Measurements from ENCODE around the gene MYBPHL.
A peak's percentile ranks its signal among the peaks of the same experiment; 100 is the strongest.

The MYBPHL gene

GRCh38 chr1:109263234-109263596, 43.6 kb downstream of the MYBPHL start:
- no peak for DNase-seq

DNA sequence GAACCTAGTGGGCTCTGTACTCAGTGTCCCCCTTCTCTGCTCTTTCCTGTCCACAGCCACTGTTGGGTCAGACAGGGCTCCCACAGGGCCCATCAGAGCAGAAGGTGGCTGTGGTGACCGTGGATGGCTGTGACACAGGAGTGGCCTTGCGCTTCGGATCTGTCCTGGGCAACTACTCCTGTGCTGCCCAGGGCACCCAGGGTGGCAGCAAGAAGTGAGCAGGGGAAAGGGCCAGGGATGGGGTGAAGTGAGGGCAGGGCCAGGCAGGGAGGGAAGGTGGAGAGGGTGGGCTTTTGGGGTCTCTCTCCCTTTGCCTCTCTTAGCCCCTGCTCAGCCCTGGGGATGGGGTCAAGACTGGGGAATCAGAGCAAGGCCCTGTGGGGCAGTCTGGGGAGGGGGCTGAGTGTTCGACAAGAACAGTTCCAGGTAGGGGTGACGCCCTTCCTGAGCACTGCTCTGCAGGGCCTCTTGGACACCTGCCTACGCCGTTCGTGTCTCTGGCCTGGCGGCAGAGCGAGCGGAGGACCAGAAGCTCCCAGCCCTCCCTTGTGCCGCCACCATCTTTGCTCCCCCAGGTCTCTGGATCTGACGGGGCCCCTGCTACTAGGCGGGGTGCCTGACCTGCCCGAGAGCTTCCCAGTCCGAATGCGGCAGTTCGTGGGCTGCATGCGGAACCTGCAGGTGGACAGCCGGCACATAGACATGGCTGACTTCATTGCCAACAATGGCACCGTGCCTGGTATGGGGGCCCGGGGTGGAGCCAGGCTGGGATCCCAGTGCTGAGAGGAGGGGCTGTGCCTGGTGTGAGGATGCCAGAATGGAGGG, 44.4 kb downstream of the MYBPHL start:
- no peak for DNase-seq

DNA sequence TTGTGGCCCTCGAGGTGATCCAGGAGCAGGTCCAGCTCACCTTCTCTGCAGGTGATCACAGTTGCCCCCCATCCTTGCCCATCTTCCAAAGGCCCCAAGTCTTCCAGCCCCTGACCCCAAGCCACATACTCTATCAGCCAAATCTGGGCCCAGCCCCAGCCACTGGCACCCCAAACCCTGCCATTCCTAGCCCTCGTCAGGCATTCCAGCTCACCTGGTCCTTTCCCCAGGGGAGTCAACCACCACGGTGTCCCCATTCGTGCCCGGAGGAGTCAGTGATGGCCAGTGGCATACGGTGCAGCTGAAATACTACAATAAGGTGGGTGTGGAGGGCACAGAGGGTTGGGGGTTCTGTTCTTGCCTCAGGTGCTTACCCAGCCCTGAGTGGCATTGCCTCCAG, 45.2 kb downstream of the MYBPHL start:
- no peak for DNase-seq

DNA sequence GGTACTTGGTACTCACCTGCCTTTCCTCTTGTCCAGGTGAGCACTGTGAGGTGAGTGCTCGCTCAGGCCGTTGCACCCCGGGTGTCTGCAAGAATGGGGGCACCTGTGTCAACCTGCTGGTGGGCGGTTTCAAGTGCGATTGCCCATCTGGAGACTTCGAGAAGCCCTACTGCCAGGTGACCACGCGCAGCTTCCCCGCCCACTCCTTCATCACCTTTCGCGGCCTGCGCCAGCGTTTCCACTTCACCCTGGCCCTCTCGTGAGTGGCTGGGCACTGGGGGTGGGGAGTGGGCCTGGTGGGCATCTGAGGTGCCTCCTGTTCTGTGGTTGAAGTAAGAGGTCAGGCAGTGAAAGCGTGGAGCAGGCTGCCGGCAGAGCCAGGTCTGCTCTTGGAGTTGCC, 45.8 kb downstream of the MYBPHL start:
- DNase-seq, result no peak

DNA sequence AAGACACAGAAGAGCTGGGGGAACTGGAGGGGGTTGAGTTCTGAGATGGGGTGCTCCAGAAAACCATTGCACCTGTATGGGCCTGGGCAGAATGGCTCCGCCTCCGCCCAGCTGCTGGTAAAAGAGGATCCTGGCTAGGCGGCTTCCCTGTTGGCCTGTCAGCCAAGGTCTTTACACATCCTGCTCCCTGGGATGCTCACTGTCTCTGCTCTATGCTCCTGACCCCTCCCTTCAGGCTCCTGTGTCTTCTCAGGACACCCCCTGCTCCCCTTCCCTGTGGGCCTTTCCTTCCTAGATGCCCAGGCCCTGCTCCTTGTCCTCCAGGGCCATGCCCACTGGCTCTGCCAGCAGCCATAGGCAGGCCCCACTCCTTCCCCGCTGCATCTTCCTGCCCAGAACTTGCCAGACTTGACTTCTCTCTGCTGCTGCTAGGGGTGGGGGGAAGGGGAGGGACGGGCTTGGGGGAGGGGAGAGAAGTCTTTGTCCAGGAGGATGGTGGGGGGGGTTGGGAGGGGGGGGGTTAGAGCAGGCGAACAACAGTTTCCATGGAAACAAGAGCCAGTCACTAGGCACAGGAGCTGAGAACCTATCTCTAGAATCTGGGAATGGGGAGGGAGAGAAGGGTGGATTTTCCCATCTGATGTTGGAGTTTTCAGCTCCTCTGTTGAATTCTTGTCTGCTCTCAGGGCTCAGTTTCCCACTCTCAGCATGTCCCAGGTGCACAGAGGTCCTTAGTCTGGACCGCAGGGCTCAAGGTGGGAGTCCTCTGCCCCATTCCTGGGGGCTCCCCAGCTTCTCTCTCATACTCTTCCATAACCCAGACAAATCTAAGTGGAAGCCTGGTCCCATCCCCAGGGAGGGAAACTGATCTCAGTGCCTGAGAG, 46.9 kb downstream of the MYBPHL start:
- no peak for DNase-seq

DNA sequence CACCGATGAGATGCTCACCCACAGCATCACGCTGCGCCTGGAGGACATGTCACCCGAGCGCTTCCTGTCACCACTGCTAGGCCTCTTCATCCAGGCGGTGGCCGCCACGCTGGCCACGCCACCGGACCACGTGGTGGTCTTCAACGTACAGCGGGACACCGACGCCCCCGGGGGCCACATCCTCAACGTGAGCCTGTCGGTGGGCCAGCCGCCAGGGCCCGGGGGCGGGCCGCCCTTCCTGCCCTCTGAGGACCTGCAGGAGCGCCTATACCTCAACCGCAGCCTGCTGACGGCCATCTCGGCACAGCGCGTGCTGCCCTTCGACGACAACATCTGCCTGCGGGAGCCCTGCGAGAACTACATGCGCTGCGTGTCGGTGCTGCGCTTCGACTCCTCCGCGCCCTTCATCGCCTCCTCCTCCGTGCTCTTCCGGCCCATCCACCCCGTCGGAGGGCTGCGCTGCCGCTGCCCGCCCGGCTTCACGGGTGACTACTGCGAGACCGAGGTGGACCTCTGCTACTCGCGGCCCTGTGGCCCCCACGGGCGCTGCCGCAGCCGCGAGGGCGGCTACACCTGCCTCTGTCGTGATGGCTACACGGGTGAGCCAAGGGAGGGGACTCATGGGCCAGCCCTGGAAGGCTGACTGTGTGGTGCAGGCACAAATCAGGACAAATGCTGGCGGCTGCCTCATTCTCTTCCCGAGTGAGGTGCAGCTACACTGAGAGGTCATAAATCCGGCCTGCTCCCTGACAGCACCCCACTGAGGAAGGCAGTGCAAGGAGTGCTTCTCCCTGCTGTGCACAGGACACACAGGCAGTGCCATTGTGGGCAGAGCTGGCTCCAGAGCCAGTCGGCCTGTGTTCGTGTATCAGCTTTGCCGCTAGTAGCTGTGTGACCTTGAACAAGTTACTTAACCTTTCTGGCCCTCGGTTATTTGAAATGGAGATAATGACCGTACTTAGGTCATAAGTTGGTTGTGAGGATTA, 48.0 kb downstream of the MYBPHL start:
- no peak for DNase-seq

DNA sequence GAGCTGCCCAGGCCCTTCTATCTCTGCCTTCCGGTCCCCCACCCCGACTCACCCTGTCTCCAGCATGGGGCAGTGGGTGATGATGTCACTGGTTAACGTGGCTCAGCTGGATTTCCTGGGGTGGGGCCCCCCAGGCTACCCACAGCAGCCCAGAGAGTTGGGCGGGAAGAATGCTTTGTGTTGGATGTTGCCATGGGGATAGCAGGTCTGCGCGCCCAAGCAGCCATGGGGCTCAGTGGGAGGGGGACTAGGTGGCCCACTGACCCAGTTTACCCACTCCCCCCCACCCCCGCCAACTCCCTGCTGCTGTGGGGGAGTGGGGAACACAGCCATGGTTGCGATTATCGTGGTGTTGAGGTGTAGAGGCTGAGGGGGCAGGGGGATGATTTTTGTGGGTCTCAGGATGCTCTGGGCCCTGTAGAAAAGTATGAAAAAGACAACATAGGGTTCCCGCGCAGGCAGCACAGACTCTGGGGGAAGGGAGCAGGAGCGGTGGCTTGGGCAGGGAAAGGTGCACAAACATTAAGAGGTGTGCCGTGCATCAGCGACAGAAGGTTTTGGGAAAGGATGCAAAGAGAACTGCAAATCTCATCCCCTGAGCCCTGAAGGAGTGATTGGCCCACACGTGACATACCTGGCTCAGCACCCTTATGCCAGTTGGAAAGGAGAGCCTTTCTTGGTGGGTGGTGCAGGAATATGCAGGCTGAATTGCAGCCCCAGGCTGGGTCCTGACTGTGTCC, 49.0 kb downstream of the MYBPHL start:
- no peak for DNase-seq

- DNase-seq, result no peak
Observed at GRCh38 chr1:109256971-109257681, 49.7 kb downstream of the MYBPHL start.

DNA sequence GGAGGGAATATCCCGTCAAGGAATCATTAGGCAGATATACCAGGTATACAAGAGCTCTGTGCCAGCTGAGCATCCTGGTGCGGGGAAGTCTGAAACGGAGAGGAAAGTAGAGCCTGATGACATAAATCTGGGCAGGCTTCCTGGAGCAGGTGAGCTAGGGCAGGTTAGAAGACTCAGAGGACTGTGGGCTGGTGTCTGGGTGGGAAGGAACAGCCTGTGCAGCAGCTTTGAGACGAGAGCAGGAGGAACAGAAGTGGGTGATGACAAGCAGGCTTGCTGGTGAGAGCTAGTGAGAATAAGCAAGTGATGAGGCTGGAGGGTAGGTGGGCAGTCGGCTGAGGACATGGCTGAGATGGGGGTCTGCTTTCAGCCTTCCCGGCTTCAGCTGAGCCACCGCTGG, 50.7 kb downstream of the MYBPHL start:
- no peak for DNase-seq

DNA sequence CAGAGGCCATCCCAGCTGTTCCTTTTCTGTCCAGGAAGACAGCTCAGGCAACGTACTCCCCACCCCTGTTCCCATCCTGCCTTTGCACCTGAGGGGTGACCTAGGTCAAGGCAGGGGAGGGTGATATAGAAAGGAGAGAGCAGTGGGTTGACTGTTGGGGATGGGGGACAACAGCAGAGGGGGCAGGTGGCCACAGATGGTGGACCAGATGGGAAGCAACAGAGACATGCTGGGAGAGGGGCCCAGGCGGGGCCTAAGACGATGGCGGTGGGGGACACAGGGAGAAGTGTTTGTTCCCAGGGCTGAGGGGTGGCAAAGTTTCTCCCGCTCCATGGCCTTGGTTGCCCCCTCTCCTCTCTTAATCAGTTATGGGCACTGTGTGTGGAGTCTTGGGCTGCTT, 51.1 kb downstream of the MYBPHL start:
- no peak for DNase-seq

- no peak for DNase-seq
Observed at GRCh38 chr1:109255097-109255651, 51.6 kb downstream of the MYBPHL start.

DNA sequence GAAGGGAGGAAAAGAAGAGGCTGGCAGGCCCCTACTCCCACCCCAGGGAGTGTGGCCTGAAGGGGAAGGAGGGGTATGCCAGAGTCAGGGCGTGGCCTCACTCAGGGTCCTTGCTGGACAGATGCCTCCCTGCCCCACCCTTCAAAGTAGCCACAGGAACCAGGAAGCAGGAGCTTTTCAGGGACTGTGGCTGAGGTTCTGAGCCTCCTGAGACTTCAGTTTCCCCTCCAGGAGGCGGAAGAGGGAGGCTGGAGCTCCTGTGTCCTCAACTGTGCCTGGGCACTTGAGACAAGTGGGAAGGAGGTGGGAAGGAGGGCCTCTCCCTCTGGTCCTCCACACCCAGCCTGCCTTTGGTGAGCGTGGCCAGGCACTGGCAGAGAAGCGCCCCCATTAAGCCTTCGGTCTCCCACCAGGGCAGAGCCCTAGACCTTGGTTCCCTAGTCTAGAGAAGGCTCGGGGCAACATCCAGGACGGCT, 52.2 kb downstream of the MYBPHL start:
- DNase-seq, result no peak

- DNase-seq, result no peak
Observed at GRCh38 chr1:109253803-109254620, 52.8 kb downstream of the MYBPHL start.

DNA sequence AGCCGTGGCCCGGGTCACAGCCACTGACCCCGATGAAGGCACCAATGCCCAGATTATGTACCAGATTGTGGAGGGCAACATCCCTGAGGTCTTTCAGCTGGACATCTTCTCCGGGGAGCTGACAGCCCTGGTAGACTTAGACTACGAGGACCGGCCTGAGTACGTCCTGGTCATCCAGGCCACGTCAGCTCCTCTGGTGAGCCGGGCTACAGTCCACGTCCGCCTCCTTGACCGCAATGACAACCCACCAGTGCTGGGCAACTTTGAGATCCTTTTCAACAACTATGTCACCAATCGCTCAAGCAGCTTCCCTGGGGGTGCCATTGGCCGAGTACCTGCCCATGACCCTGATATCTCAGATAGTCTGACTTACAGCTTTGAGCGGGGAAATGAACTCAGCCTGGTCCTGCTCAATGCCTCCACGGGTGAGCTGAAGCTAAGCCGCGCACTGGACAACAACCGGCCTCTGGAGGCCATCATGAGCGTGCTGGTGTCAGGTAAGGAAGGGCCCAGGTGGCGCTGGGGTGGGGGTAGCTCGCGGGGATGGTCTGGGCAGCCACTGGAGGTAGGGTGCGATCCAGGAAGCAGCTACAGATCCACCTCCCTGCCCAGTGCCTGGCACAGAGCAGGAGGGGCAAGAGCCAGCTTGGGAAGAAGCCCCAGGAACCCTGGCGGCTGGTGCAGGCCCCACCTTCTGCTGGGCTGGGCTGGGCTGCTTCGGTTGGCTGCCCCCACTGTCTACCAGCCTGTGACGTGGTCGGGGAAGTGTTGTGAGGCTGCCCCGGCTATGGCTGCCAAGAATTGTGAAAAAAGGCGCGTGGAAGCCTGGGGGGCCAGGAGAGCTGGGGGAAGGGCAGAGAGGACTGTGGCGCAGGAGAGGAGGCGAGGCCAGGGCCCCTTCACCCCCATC, 53.7 kb downstream of the MYBPHL start:
- DNase-seq, result peak in 1 of 2 experiments; percentile 1

DNA sequence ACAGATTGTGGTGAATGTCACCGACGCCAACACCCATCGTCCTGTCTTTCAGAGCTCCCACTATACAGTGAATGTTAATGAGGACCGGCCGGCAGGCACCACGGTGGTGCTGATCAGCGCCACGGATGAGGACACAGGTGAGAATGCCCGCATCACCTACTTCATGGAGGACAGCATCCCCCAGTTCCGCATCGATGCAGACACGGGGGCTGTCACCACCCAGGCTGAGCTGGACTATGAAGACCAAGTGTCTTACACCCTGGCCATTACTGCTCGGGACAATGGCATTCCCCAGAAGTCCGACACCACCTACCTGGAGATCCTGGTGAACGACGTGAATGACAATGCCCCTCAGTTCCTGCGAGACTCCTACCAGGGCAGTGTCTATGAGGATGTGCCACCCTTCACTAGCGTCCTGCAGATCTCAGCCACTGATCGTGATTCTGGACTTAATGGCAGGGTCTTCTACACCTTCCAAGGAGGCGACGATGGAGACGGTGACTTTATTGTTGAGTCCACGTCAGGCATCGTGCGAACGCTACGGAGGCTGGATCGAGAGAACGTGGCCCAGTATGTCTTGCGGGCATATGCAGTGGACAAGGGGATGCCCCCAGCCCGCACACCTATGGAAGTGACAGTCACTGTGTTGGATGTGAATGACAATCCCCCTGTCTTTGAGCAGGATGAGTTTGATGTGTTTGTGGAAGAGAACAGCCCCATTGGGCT, 54.5 kb downstream of the MYBPHL start:
- DNase-seq, result no peak

- no peak for DNase-seq
Observed at GRCh38 chr1:109251277-109252166, 55.3 kb downstream of the MYBPHL start.

Data from NCI-H2081 (cell line).